Liver (tissue), 9 donors: Measurements from ENCODE around the gene MAPK11. TPM values are rescaled to one million over a fixed set of nuclear protein-coding genes. Genes with fewer than 3 reads are reported as not detected.

Source experiments
- DNase-seq: peaks from one replicate; pipeline ENCODE4 v3.0.0-alpha.2; 2017; ENCODE audit warnings: low spot score
- H3K27ac ChIP-seq, 2 donors: one replicate each; pipeline ENCODE4 v1.7.0; 2013; ENCODE audit warnings: inconsistent platforms in 2 of 2, low read length in 2 of 2, control low read depth in 1 of 2, low read depth in 1 of 2, mild to moderate bottlenecking in 1 of 2
- H3K27me3 ChIP-seq, 4 donors: one replicate each; pipeline versions ENCODE4 v1.6.1 to v1.7.0; 2013; ENCODE audit warnings: low read length in 3 of 4, inconsistent platforms in 1 of 4, mild to moderate bottlenecking in 1 of 4, moderate library complexity in 1 of 4; ENCODE audit not compliant: control insufficient read depth in 4 of 4, insufficient read depth in 4 of 4
- H3K36me3 ChIP-seq, 4 donors: one replicate each; pipeline versions ENCODE4 v1.6.1 to v1.7.0; 2013; ENCODE audit warnings: low read length in 3 of 4, mild to moderate bottlenecking in 3 of 4, low read depth in 1 of 4, moderate library complexity in 1 of 4; ENCODE audit not compliant: control insufficient read depth in 4 of 4, insufficient read depth in 3 of 4
- H3K4me1 ChIP-seq, 4 donors: one replicate each; pipeline versions ENCODE4 v1.6.1 to v1.7.0; 2013; ENCODE audit warnings: low read length in 3 of 4, mild to moderate bottlenecking in 3 of 4, moderate library complexity in 1 of 4; ENCODE audit not compliant: control insufficient read depth in 4 of 4, insufficient read depth in 4 of 4
- H3K4me3 ChIP-seq, 3 donors: one replicate each; pipeline versions ENCODE4 v1.6.1 to v1.7.0; 2013; ENCODE audit warnings: low read length in 3 of 3, control low read depth in 1 of 3, low read depth in 1 of 3, mild to moderate bottlenecking in 1 of 3
- H3K9ac ChIP-seq, 2 donors: one replicate each; pipeline ENCODE4 v1.7.0; 2013; ENCODE audit warnings: low read length in 2 of 2, mild to moderate bottlenecking in 2 of 2, moderate library complexity in 2 of 2, control low read depth in 1 of 2, low read depth in 1 of 2
- H3K9me3 ChIP-seq, 4 donors: one replicate each; pipeline versions ENCODE4 v1.6.1 to v1.7.0; 2013; ENCODE audit warnings: low read length in 3 of 4; ENCODE audit not compliant: control insufficient read depth in 4 of 4
- ATF3 ChIP-seq: IDR thresholded peaks from 2 replicates; pipeline ENCODE4 v1.6.1; 2016; ENCODE audit warnings: antibody characterized with exemption
- CTCF ChIP-seq: fragments of 150-350 bp; IDR thresholded peaks from 2 replicates; pipeline ENCODE4 v1.5.1; 2017; ENCODE audit warnings: improper control_type of control experiment, low read depth, low read length; ENCODE audit not compliant: missing input control
- EGR1 ChIP-seq, 2 donors: IDR thresholded peaks; 2 replicates each; pipeline ENCODE4 v1.6.1; 2016 to 2018; ENCODE audit warnings: antibody characterized with exemption in 2 of 2, low read depth in 2 of 2
- FOXA1 ChIP-seq: IDR thresholded peaks from 2 replicates; pipeline ENCODE4 v1.6.1; 2016; ENCODE audit warnings: antibody characterized with exemption
- FOXA2 ChIP-seq: IDR thresholded peaks from 2 replicates; pipeline ENCODE4 v1.6.1; 2016; ENCODE audit warnings: antibody characterized with exemption
- HNF4G ChIP-seq: IDR thresholded peaks from 2 replicates; pipeline ENCODE4 v1.6.1; 2016; ENCODE audit warnings: antibody characterized with exemption
- JUND ChIP-seq, 2 donors: IDR thresholded peaks; 2 replicates each; pipeline ENCODE4 v1.6.1; 2016; ENCODE audit warnings: antibody characterized with exemption in 2 of 2
- MAX ChIP-seq: IDR thresholded peaks from 2 replicates; pipeline ENCODE4 v1.6.1; 2016; ENCODE audit warnings: antibody characterized with exemption
- NR2F2 ChIP-seq: IDR thresholded peaks from 2 replicates; pipeline ENCODE4 v1.6.1; 2016; ENCODE audit warnings: antibody characterized with exemption
- REST ChIP-seq: IDR thresholded peaks from 2 replicates; pipeline ENCODE4 v1.6.1; 2016; ENCODE audit warnings: antibody characterized with exemption, mild to moderate bottlenecking
- RXRA ChIP-seq, 2 donors: IDR thresholded peaks; 2 replicates each; pipeline ENCODE4 v1.6.1; 2017 to 2018; ENCODE audit warnings: antibody characterized with exemption in 2 of 2, mild to moderate bottlenecking in 1 of 2
- TAF1 ChIP-seq: conservative IDR thresholded peaks from 2 replicates; pipeline ENCODE4 v1.6.1; 2016; ENCODE audit warnings: antibody characterized with exemption, mild to moderate bottlenecking
- ZBTB33 ChIP-seq: IDR thresholded peaks from 2 replicates; pipeline ENCODE4 v1.6.1; 2016; ENCODE audit warnings: antibody characterized with exemption
- WGBS: extraction: QIAGEN DNeasy Blood & Tissue Kit; methylation state at CpG from one replicate; pipeline ENCODE4 v1.1.7; 2013; 5-methylcytosine and 5-hydroxymethylcytosine counted together
- polyA plus RNA-seq, 2 donors: library from polyadenylated mRNA; stranded (reverse) in 1 of 2; unstranded in 1 of 2; fragments of 200-250 nt in 1 of 2; fragments of >200 nt in 1 of 2; fragmentation: Nextera tagmentation in 1 of 2; extraction: Ambion mirVana in 1 of 2; gene quantifications; one replicate each; pipeline versions ENCODE4 v1.2.1 to v1.2.3, GENCODE V29; 2013 to 2015
- total RNA-seq, 2 donors: library from RNA; depleted of rRNA; stranded (reverse); fragments of >200 nt; gene quantifications; one replicate each; pipeline ENCODE4 v1.2.3, GENCODE V29; 2014
- donor health status: healthy.
- donor health status: healthy.
- donor health status: healthy.
- donor health status: healthy.
- donor health status: healthy.

Gene MAPK11
- total and polyA plus RNA-seq, 4 donors: 0.65 to 2.0 (median 1.0) TPM

GRCh38 chr22:50317674-50318073, 47.5 kb upstream of the MAPK11 start:
- Histone ChIP-seq H3K27ac (no peak overlapping the region), H3K36me3 (no peaks in the 10 kb centered on the region), H3K9me3 (no peaks in the 10 kb centered on the region), H3K9ac (no peak overlapping the region), H3K27me3 (no peaks in the 10 kb centered on the region), H3K4me1 (no peaks in the 10 kb centered on the region), H3K4me3 (no peak overlapping the region)
- no peak for TF ChIP-seq TAF1
- no peak for TF ChIP-seq REST
- no peak for TF ChIP-seq RXRA (IDR thresholded peaks at IDR 0.05)
- no peak for TF ChIP-seq FOXA1
- no peak for TF ChIP-seq JUND (IDR thresholded peaks at IDR 0.05)
- TF ChIP-seq ZBTB33: no peak
- TF ChIP-seq MAX: no peak
- no peak for TF ChIP-seq EGR1 (IDR thresholded peaks at IDR 0.05; ENCODE audit: low read depth in 2 of 2)
- no peak for TF ChIP-seq FOXA2
- TF ChIP-seq HNF4G: no peak
- no peak for TF ChIP-seq ATF3
- no peak for TF ChIP-seq CTCF
- TF ChIP-seq NR2F2: no peak
- DNase-seq: no peak
- WGBS: 96% methylated on average over 7 of the region's 7 CpGs

GRCh38 chr22:50317178-50317577, 47.0 kb upstream of the MAPK11 start:
- no peaks in the 10 kb centered on the region for H3K4me1 ChIP-seq

More at GRCh38 chr22:50317178-50317577, 47.0 kb upstream of the MAPK11 start:
- DNase-seq: no peak
- Histone ChIP-seq H3K9me3 (no peaks in the 10 kb centered on the region), H3K4me3 (no peak overlapping the region), H3K27ac (no peak overlapping the region), H3K9ac (no peak overlapping the region), H3K27me3 (no peaks in the 10 kb centered on the region), H3K36me3 (no peaks in the 10 kb centered on the region)
- TF ChIP-seq EGR1 (IDR thresholded peaks at IDR 0.05; ENCODE audit: low read depth in 2 of 2): no peak
- TF ChIP-seq HNF4G: no peak
- no peak for TF ChIP-seq JUND (IDR thresholded peaks at IDR 0.05)
- TF ChIP-seq TAF1: no peak
- WGBS: 96% methylated on average over 9 of the region's 9 CpGs
